Stimulated activated CD4-positive, alpha-beta T cell treated with anti-CD3 and anti-CD28 coated beads, Interleukin-2, amount 100 ng/mL, for 48 hours (primary cell): ENCODE data around the gene HSCB.
"Not testable (repeated sequence)": the region's sequence is repeated elsewhere in the genome, so short reads cannot be mapped to it uniquely, and the experiment has no call there.

Experiments used
- DNase-seq, 2 donors: peaks; one replicate each; pipeline ENCODE4 v3.0.0-alpha.2; 2020

HSCB gene

GRCh38 chr22:28741200-28741784 is 547 bp upstream of the HSCB start:
- DNase-seq, result peak in 1 of 2 donors; percentile 1

GRCh38 chr22:28742562-28742962 is 723 bp downstream of the HSCB start:
- DNase-seq, result no peak

GRCh38 chr22:28743852-28744251 is 2.0 kb downstream of the HSCB start:
- DNase-seq, result no peak

GRCh38 chr22:28750471-28750881 is 8.6 kb downstream of the HSCB start:
- DNase-seq, result no peak

- not testable (repeated sequence) for DNase-seq
Observed at GRCh38 chr22:28754512-28754911, 12.7 kb downstream of the HSCB start.

GRCh38 chr22:28759861-28760560 is 18.2 kb downstream of the HSCB start:
- no peak for DNase-seq

- no peak for DNase-seq
Observed at GRCh38 chr22:28761449-28761755, 19.6 kb downstream of the HSCB start.

- not testable (repeated sequence) for DNase-seq
Observed at GRCh38 chr22:28762000-28762399, 20.2 kb downstream of the HSCB start.

GRCh38 chr22:28766628-28767027 is 24.8 kb downstream of the HSCB start:
- no peak for DNase-seq

GRCh38 chr22:28768701-28769393 is 27.0 kb downstream of the HSCB start:
- DNase-seq, result no peak

- no peak for DNase-seq
Observed at GRCh38 chr22:28769394-28770085, 27.7 kb downstream of the HSCB start.

- no peak for DNase-seq
Observed at GRCh38 chr22:28771195-28771791, 29.5 kb downstream of the HSCB start.

GRCh38 chr22:28772633-28773460 is 31.0 kb downstream of the HSCB start, which contains the start of gene CCDC117:
Gene CCDC117 (plus strand): TSS chr22:28772695. CDS start chr22:28772850, 155 bp downstream.
- peak; percentile 86 to 88 for DNase-seq

- DNase-seq, result no peak
Observed at GRCh38 chr22:28773461-28773867, 31.6 kb downstream of the HSCB start.

- no peak for DNase-seq
Observed at GRCh38 chr22:28774378-28774777, 32.5 kb downstream of the HSCB start.

GRCh38 chr22:28779833-28780232 is 38.0 kb downstream of the HSCB start:
- DNase-seq, result no peak

GRCh38 chr22:28780296-28780695 is 38.5 kb downstream of the HSCB start:
- DNase-seq, result no peak

GRCh38 chr22:28783786-28784671 is 42.2 kb downstream of the HSCB start:
- DNase-seq, result no peak

- no peak for DNase-seq
Observed at GRCh38 chr22:28788601-28789000, 46.8 kb downstream of the HSCB start.

GRCh38 chr22:28791124-28791523 is 49.3 kb downstream of the HSCB start:
- DNase-seq, result no peak

- no peak for DNase-seq
Observed at GRCh38 chr22:28791841-28792490, 50.1 kb downstream of the HSCB start.
